SK-N-SH (cell line): ENCODE measurements around the gene RFT1. TPM values are rescaled to one million over a fixed set of nuclear protein-coding genes. Genes with fewer than 3 reads are reported as not detected.

Experiments
- CTCF ChIA-PET: fragments of 300-600, 350-600 bp; formaldehyde crosslinking; extraction: SDS; loops from one replicate; lab custom pipeline; 2021; lab: Yijun Ruan, JAX
- POLR2A ChIA-PET: fragments of 350-600 bp; sonication (Branson Sonifier 250); formaldehyde crosslinking; extraction: SDS; loops from one replicate; lab custom pipeline; 2020; ENCODE audit warnings: antibody characterized with exemption, inconsistent platforms; lab: Yijun Ruan, JAX
- DNase-seq: peaks from one replicate; pipeline ENCODE4 v3.0.0; 2012
- H2AFZ ChIP-seq: fragments of 200-600 bp; sonication (generic); 2 replicates; pipeline ENCODE4 v1.8.1; 2016; ENCODE audit warnings: antibody characterized with exemption, mild to moderate bottlenecking, low read depth
- H3F3A ChIP-seq: fragments of 200-600 bp; sonication (generic); replicated peaks from 2 replicates; pipeline ENCODE3; 2016; ENCODE audit warnings: antibody characterized with exemption, mild to moderate bottlenecking; ENCODE audit not compliant: insufficient read depth
- H3K27ac ChIP-seq, 2 experiments: fragments of 200-500 bp in 1 of 2; fragments of 200-600 bp in 1 of 2; sonication (Bioruptor generic) in 1 of 2; sonication (generic), shearing (Covaris generic) in 1 of 2; 2 replicates each; pipeline versions ENCODE4 v1.5.1 to v1.6.1; 2014 to 2016; ENCODE audit warnings: low read depth in 2 of 2, inconsistent platforms in 1 of 2, low read length in 1 of 2, mild to moderate bottlenecking in 1 of 2, mixed read lengths in 1 of 2
- H3K27me3 ChIP-seq: fragments of 200-600 bp; sonication (generic), shearing (Covaris generic); 2 replicates; pipeline ENCODE4 v1.6.1; 2016; ENCODE audit warnings: mixed run types; ENCODE audit not compliant: insufficient read depth
- H3K36me3 ChIP-seq, 2 experiments: fragments of 200-500 bp in 1 of 2; fragments of 200-600 bp in 1 of 2; sonication (Bioruptor generic) in 1 of 2; sonication (generic) in 1 of 2; replicated peaks in 1 of 2; 2 replicates each; pipeline versions ENCODE3 to v1.5.1; 2014 to 2016; ENCODE audit warnings: low read length in 1 of 2, mild to moderate bottlenecking in 1 of 2; ENCODE audit not compliant: insufficient read depth in 2 of 2, control insufficient read depth in 1 of 2
- H3K4me1 ChIP-seq, 2 experiments: fragments of 200-500 bp in 1 of 2; fragments of 200-600 bp in 1 of 2; sonication (Bioruptor generic) in 1 of 2; sonication (generic), shearing (Covaris generic) in 1 of 2; 2 replicates each; pipeline versions ENCODE4 v1.5.1 to v1.6.1; 2014 to 2016; ENCODE audit warnings: low read depth in 1 of 2, low read length in 1 of 2, mixed run types in 1 of 2; ENCODE audit not compliant: insufficient read depth in 2 of 2, control insufficient read depth in 1 of 2
- H3K4me2 ChIP-seq: fragments of 200-600 bp; sonication (generic), shearing (Covaris generic); 2 replicates; pipeline ENCODE4 v1.6.1; 2017; ENCODE audit warnings: mixed run types
- H3K4me3 ChIP-seq, 2 experiments: fragments of 200-500 bp in 1 of 2; fragments of 200-600 bp in 1 of 2; sonication (Bioruptor generic) in 1 of 2; sonication (generic), shearing (Covaris generic) in 1 of 2; 2 replicates each; pipeline versions ENCODE4 v1.5.1 to v1.8.1; 2014 to 2016; ENCODE audit warnings: low read depth in 2 of 2, inconsistent platforms in 1 of 2, low read length in 1 of 2, mild to moderate bottlenecking in 1 of 2, mixed read lengths in 1 of 2, moderate library complexity in 1 of 2
- H3K79me2 ChIP-seq: fragments of 200-600 bp; sonication (generic); 2 replicates; pipeline ENCODE4 v1.8.1; 2017; ENCODE audit warnings: mild to moderate bottlenecking; ENCODE audit not compliant: insufficient read depth
- H3K9ac ChIP-seq: fragments of 200-600 bp; sonication (generic); 2 replicates; pipeline ENCODE4 v1.6.1; 2017; ENCODE audit warnings: mixed run types
- H3K9me2 ChIP-seq: fragments of 200-600 bp; sonication (generic); 2 replicates; pipeline ENCODE4 v1.6.1; 2017; ENCODE audit warnings: mixed run types
- H3K9me3 ChIP-seq: fragments of 200-600 bp; sonication (generic); 2 replicates; pipeline ENCODE4 v1.6.1; 2017; ENCODE audit warnings: mixed run types, mild to moderate bottlenecking, moderate library complexity
- H4K20me1 ChIP-seq: fragments of 200-600 bp; sonication (generic); 2 replicates; pipeline ENCODE4 v1.6.1; 2017; ENCODE audit warnings: mild to moderate bottlenecking, mixed run types; ENCODE audit not compliant: insufficient read depth
- FOSL2 ChIP-seq: IDR thresholded peaks from 2 replicates; pipeline ENCODE4 v1.4.0; 2012; ENCODE audit warnings: low read depth, mild to moderate bottlenecking, moderate library complexity, borderline replicate concordance
- FOXJ3 ChIP-seq: sonication (generic); formaldehyde crosslinking; IDR thresholded peaks from 2 replicates; pipeline ENCODE4 v1.5.1; 2020; ENCODE audit warnings: mild to moderate bottlenecking, missing genetic modification reagents
- MXI1 ChIP-seq: IDR thresholded peaks from 2 replicates; pipeline ENCODE4 v1.6.1; 2012; ENCODE audit warnings: mild to moderate bottlenecking, low read depth, low read length, improper control_type of control experiment
- NRF1 ChIP-seq: IDR thresholded peaks from 2 replicates; pipeline ENCODE4 v1.6.1; 2012; ENCODE audit warnings: low read depth, mild to moderate bottlenecking, low read length
- SIN3A ChIP-seq: IDR thresholded peaks from 2 replicates; pipeline ENCODE4 v1.6.1; 2012; ENCODE audit warnings: low read depth, mild to moderate bottlenecking, low read length, moderate library complexity, borderline replicate concordance
- SMC3 ChIP-seq: IDR thresholded peaks from 2 replicates; pipeline ENCODE4 v1.6.1; 2012; ENCODE audit warnings: low read depth, low read length, improper control_type of control experiment
- WGBS: methylation state at CpG from one replicate; pipeline ENCODE4 v1.1.6; 2017; ENCODE audit warnings: low lambda C conversion rate; 5-methylcytosine and 5-hydroxymethylcytosine counted together
- polyA plus RNA-seq, 3 experiments: library from polyadenylated mRNA; depleted of rRNA; stranded (reverse); fragments of >200 nt; gene quantifications; 2 replicates each; pipeline ENCODE4 v1.2.3, GENCODE V29; 2012
- TF ChIP-seq, protein P1 (sequence below): IDR thresholded peaks from 2 replicates; pipeline ENCODE4 v1.4.0; 2012; ENCODE audit warnings: low read depth, borderline replicate concordance
- TF ChIP-seq, protein P2 (sequence below): fragments of 150-350 bp; IDR thresholded peaks from 2 replicates; pipeline ENCODE4 v1.6.1; 2017; ENCODE audit warnings: antibody characterized with exemption, low read length, low read depth, borderline replicate concordance
- TF ChIP-seq, protein P3 (sequence below): fragments of 200-600 bp; sonication (generic); IDR thresholded peaks from 2 replicates; pipeline ENCODE4 v1.6.1; 2017; ENCODE audit warnings: antibody characterized with exemption, mild to moderate bottlenecking, moderate library complexity

The RFT1 gene
- polyA plus RNA-seq, 1 of the 3 experiments (the other 2 are of a cell fraction), result 13.8 TPM

DNA sequence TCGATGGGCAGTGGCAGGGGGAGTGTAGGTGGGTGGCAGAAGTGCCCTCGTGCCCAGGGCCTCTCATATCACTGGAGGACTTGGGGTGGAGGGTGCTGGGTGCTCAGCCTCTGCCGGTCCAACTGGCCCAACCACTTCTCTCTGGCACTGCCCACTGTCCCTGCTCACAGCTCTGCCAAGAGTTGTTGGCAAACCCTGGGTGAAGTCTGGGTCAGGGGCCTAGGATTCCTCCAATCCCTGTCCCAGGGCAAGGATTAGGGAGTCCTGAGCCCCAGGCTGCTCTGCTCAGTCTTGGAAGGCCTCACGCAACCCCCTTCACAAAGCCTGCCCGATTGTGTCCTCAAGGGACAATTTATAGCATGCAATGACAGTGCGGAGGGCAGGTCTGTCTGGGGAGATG is 25.5 kb upstream of the RFT1 start (continued):
- TF ChIP-seq, protein P1, sequence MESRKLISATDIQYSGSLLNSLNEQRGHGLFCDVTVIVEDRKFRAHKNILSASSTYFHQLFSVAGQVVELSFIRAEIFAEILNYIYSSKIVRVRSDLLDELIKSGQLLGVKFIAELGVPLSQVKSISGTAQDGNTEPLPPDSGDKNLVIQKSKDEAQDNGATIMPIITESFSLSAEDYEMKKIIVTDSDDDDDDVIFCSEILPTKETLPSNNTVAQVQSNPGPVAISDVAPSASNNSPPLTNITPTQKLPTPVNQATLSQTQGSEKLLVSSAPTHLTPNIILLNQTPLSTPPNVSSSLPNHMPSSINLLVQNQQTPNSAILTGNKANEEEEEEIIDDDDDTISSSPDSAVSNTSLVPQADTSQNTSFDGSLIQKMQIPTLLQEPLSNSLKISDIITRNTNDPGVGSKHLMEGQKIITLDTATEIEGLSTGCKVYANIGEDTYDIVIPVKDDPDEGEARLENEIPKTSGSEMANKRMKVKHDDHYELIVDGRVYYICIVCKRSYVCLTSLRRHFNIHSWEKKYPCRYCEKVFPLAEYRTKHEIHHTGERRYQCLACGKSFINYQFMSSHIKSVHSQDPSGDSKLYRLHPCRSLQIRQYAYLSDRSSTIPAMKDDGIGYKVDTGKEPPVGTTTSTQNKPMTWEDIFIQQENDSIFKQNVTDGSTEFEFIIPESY, result no peak
- no peak for TF ChIP-seq MXI1
- TF ChIP-seq NRF1, result no peak
- TF ChIP-seq, protein P2, sequence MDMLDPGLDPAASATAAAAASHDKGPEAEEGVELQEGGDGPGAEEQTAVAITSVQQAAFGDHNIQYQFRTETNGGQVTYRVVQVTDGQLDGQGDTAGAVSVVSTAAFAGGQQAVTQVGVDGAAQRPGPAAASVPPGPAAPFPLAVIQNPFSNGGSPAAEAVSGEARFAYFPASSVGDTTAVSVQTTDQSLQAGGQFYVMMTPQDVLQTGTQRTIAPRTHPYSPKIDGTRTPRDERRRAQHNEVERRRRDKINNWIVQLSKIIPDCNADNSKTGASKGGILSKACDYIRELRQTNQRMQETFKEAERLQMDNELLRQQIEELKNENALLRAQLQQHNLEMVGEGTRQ, result no peak
- no peak for TF ChIP-seq SIN3A
- TF ChIP-seq FOXJ3 (CRISPR knock-in tag), result no peak

DNA sequence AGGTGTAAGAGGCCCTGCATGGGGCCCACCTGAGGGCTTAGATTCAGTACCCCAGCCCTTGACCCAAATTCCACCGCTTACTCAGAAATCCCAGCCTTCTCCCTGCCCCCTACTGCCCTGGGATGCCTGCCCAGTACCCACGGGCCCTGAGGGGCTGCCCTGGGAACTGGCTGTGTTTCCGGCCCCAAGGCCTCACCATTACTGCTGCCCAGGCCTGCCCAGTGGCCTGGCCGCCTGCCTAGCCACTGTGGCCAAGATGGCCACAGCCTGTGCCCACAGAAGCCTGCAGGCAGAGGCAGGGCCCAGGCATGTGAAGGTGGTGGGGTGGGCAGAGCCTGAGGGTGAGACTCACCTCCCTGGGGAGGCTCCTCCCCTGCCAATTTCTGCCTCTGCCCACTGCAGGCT is 24.6 kb upstream of the RFT1 start:
- CTCF ChIA-PET, result interaction anchor here (0.8 to 1.3 kb wide), 5 partner anchors 13 to 41 kb away, joined by 3 to 7 read pairs (median 3); no protein-coding TSS in a partner anchor
- 70% methylated on average over 2 of the region's 4 CpGs for WGBS

More for the DNA sequence above, 24.6 kb upstream of the RFT1 start:
- no peaks in the 10 kb centered on the region for H3K9me2 ChIP-seq
- TF ChIP-seq FOXJ3 (CRISPR knock-in tag) (no peak), SMC3 (no peak), MXI1 (no peak), FOSL2 (no peak)
- TF ChIP-seq, protein P3, sequence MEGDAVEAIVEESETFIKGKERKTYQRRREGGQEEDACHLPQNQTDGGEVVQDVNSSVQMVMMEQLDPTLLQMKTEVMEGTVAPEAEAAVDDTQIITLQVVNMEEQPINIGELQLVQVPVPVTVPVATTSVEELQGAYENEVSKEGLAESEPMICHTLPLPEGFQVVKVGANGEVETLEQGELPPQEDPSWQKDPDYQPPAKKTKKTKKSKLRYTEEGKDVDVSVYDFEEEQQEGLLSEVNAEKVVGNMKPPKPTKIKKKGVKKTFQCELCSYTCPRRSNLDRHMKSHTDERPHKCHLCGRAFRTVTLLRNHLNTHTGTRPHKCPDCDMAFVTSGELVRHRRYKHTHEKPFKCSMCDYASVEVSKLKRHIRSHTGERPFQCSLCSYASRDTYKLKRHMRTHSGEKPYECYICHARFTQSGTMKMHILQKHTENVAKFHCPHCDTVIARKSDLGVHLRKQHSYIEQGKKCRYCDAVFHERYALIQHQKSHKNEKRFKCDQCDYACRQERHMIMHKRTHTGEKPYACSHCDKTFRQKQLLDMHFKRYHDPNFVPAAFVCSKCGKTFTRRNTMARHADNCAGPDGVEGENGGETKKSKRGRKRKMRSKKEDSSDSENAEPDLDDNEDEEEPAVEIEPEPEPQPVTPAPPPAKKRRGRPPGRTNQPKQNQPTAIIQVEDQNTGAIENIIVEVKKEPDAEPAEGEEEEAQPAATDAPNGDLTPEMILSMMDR, result no peak
- TF ChIP-seq, protein P2, result no peak
- H3K4me2 ChIP-seq, result no peak overlapping the region
- H3K27me3 ChIP-seq, result no peaks in the 10 kb centered on the region
- no peaks in the 10 kb centered on the region for H3F3A ChIP-seq
- DNase-seq, result no peak
- no peak overlapping the region for H3K9ac ChIP-seq
- H2AFZ ChIP-seq, result no peak overlapping the region
- H3K4me3 ChIP-seq, result no peak overlapping the region
- no peaks in the 10 kb centered on the region for H3K79me2 ChIP-seq
- H3K27ac ChIP-seq, result no peak overlapping the region
- no peaks in the 10 kb centered on the region for H3K36me3 ChIP-seq
- no peaks in the 10 kb centered on the region for H4K20me1 ChIP-seq
- H3K9me3 ChIP-seq, result no peaks in the 10 kb centered on the region
- peaks cover under 1 to 5% of the 10 kb centered on the region in 2 experiments; a peak in 2 of 4 replicates for H3K4me1 ChIP-seq
- POLR2A ChIA-PET, result no interaction called here
